Heart left ventricle (tissue), 16 donors: ENCODE measurements around the gene UQCC3. TPM values are rescaled to one million over a fixed set of nuclear protein-coding genes. Genes with fewer than 3 reads are reported as not detected.
A peak's percentile ranks its signal among the peaks of the same experiment; 100 is the strongest.

ENCODE experiments used
- ATAC-seq, 4 donors: fragments of 200-7000 bp; cut with Tn5 transposase; one replicate each; pipeline ENCODE4 v1.9.1; 2020 to 2022; ENCODE audit warnings: moderate library complexity in 4 of 4, mild to moderate bottlenecking in 3 of 4, moderate number of reproducible peaks in 1 of 4
- DNase-seq, 5 donors: peaks; one replicate each; pipeline ENCODE4 v3.0.0-alpha.2; 2020
- H3K27ac ChIP-seq, 12 donors: fragments of 200-600 bp; sonication (generic) in 4 of 12; one replicate each; pipeline versions ENCODE4 v1.5.0 to v1.8.0; 2016 to 2022; ENCODE audit warnings: mild to moderate bottlenecking in 2 of 12
- H3K27me3 ChIP-seq, 9 donors: fragments of 200-600 bp; sonication (generic) in 2 of 9; one replicate each; pipeline versions ENCODE4 v1.5.1 to v1.8.0; 2016 to 2022; ENCODE audit warnings: mild to moderate bottlenecking in 3 of 9
- H3K36me3 ChIP-seq, 9 donors: fragments of 200-600 bp; sonication (generic) in 2 of 9; one replicate each; pipeline versions ENCODE4 v1.5.0 to v1.8.0; 2018 to 2022; ENCODE audit warnings: mild to moderate bottlenecking in 2 of 9
- H3K4me1 ChIP-seq, 12 donors: fragments of 200-600 bp; sonication (generic) in 4 of 12; one replicate each; pipeline versions ENCODE4 v1.5.0 to v1.8.0; 2016 to 2022; ENCODE audit warnings: mild to moderate bottlenecking in 3 of 12
- H3K4me3 ChIP-seq, 12 donors: fragments of 200-600 bp; sonication (generic) in 4 of 12; one replicate each; pipeline versions ENCODE4 v1.5.0 to v1.8.0; 2017 to 2022; ENCODE audit warnings: mild to moderate bottlenecking in 9 of 12, moderate library complexity in 4 of 12
- H3K9me3 ChIP-seq, 12 donors: fragments of 200-600 bp; sonication (generic) in 4 of 12; one replicate each; pipeline versions ENCODE4 v1.5.0 to v1.8.0; 2016 to 2022; ENCODE audit warnings: mild to moderate bottlenecking in 1 of 12
- CTCF ChIP-seq, 12 donors: fragments of 200-600 bp; sonication (generic) in 4 of 12; IDR thresholded peaks; one replicate each; pipeline versions ENCODE4 v1.5.0 to v1.8.0; 2018 to 2022; ENCODE audit warnings: antibody characterized with exemption in 12 of 12, mild to moderate bottlenecking in 5 of 12
- POLR2A ChIP-seq, 2 donors: fragments of 450-650 bp; IDR thresholded peaks; one replicate each; pipeline ENCODE4 v1.6.1; 2017; ENCODE audit warnings: antibody characterized with exemption in 2 of 2, mild to moderate bottlenecking in 2 of 2, moderate library complexity in 2 of 2
- WGBS, 4 donors: extraction: QIAGEN DNeasy Blood & Tissue Kit in 2 of 4; methylation state at CpG; one replicate each; pipeline versions ENCODE4 v1.1.5 to v1.1.7; 2013 to 2018; 5-methylcytosine and 5-hydroxymethylcytosine counted together
- intact Hi-C, 10 donors: fragments of 100-400 bp; cut with DNase I; formaldehyde crosslinking; loops; one replicate each; pipeline versions ENCODE4 v1.11.1 to v1.14.2; 2022
- polyA plus RNA-seq, 2 donors: library from polyadenylated mRNA; stranded (reverse); fragments of 200-250 nt; gene quantifications; one replicate each; pipeline ENCODE4 v1.2.3, GENCODE V29; 2013
- total RNA-seq, 9 donors: library from RNA; depleted of rRNA in 2 of 9; stranded (reverse); fragments of >200 nt in 2 of 9; fragmentation: NEBNext Ultra II Directional in 3 of 9; extraction: Animal tissue kit (Norgen Biotek cat#: 25700) in 3 of 9; gene quantifications; one replicate each; pipeline versions ENCODE4 v1.1.0 to v1.2.4, GENCODE V29; 2016 to 2023
- donor health status: ischemic (EF 13 %, LVEDD 7.1; RV severe dilation, severe dysfunction).
- donor health status: healthy with polysubstance abuse.
- donor health status: DM: no; HTN: yes; CAD: no.
- donor health status: DM: no; HTN: no; CAD: no.
- donor health status: ischemic (EF 25% LVEDD 6.9; RV normal size, moderate dysfunction).
- donor health status: ischemic (EF 25% LVEDD 5.7; RV mildly dilated, moderate dysfunction).
- donor health status: healthy.
- donor health status: DM: yes; HTN: yes; CAD: no.
- donor health status: ischemic (EF 35%, LVEDD 5.7; RV mildly dilated, moderate dysfunction).
- donor health status: nonischemic (EF 11% LVEDD 7.7; RV severe dilation, severe dysfunction).
- donor health status: DM: yes; HTN: yes; CAD: no.
- donor health status: PGD.
- donor health status: ischemic (EF 29% LVEDD 5.4; RV normal size, mild dysfunction).
- donor health status: nonischemic (EF 23%, LVEDD 6.1; RV moderate dilation, normal function).

The UQCC3 gene
- total and polyA plus RNA-seq, 11 donors: 5.3 to 15.8 (median 6.1) TPM

GRCh38 chr11:62712861-62713260 lies 41.4 kb downstream of the UQCC3 start:
- intact Hi-C loops: no loop called here
- 57 to 79% (median 65%) methylated on average over 3 of the region's 3 CpGs for WGBS, 4 donors
- peak overlapping the region in 11 of 12 donors; percentile 32 to 80 (median 62) for H3K27ac ChIP-seq

GRCh38 chr11:62713343-62713742 lies 41.9 kb downstream of the UQCC3 start:
- no peak for TF ChIP-seq POLR2A (IDR thresholded peaks at IDR 0.05)
- TF ChIP-seq CTCF (IDR thresholded peaks at IDR 0.05): no peak
- Histone ChIP-seq H3K36me3 (peaks cover 9 to 83% (median 80%) of the 10 kb centered on the region in 9 donors), H3K4me3 (no peak overlapping the region), H3K27me3 (no peaks in the 10 kb centered on the region), H3K9me3 (no peaks in the 10 kb centered on the region), H3K4me1 (peaks cover 0 to 44% (median 28%) of the 10 kb centered on the region in 12 donors), H3K27ac (peak overlapping the region; percentile 1 to 80 (median 62))
- DNase-seq: peak in 1 of 5 donors; percentile 35
- 52 to 64% (median 59%) methylated on average over 2 of the region's 2 CpGs for WGBS, 4 donors
- intact Hi-C loops: no loop called here
- no peak for ATAC-seq

More at GRCh38 chr11:62712861-62713260, 41.4 kb downstream of the UQCC3 start:
- ATAC-seq: no peak
- H3K27me3 ChIP-seq: no peaks in the 10 kb centered on the region
- DNase-seq: no peak
- no peak overlapping the region for H3K4me3 ChIP-seq
- peaks cover 0 to 48% (median 31%) of the 10 kb centered on the region in 12 donors for H3K4me1 ChIP-seq
- H3K9me3 ChIP-seq: no peaks in the 10 kb centered on the region
- peaks cover 9 to 78% (median 75%) of the 10 kb centered on the region in 9 donors for H3K36me3 ChIP-seq
- no peak for TF ChIP-seq CTCF (IDR thresholded peaks at IDR 0.05)
- TF ChIP-seq POLR2A (IDR thresholded peaks at IDR 0.05): no peak

- DNase-seq: no peak
- intact Hi-C loops: no loop called here
- H3K36me3 ChIP-seq: peaks cover 13 to 100% (median 98%) of the 10 kb centered on the region in 9 donors
- no peak overlapping the region for H3K27ac ChIP-seq
- H3K27me3 ChIP-seq: no peaks in the 10 kb centered on the region
- no peak overlapping the region for H3K4me3 ChIP-seq
- no peaks in the 10 kb centered on the region for H3K9me3 ChIP-seq
- no peak for ATAC-seq
- no peak for TF ChIP-seq CTCF (IDR thresholded peaks at IDR 0.05)
- no peak for TF ChIP-seq POLR2A (IDR thresholded peaks at IDR 0.05)
- peaks cover 0 to 28% (median 14%) of the 10 kb centered on the region in 12 donors for H3K4me1 ChIP-seq
- WGBS, 4 donors: 90 to 93% (median 91%) methylated on average over 24 of the region's 24 CpGs
These were observed 44.0 kb downstream of the UQCC3 start for GRCh38 chr11:62715150-62716130.

GRCh38 chr11:62716206-62716605 lies 44.7 kb downstream of the UQCC3 start:
- H3K36me3 ChIP-seq: peaks cover 13 to 100% (median 98%) of the 10 kb centered on the region in 9 donors
- ATAC-seq (no peak), DNase-seq (no peak)
- no peaks in the 10 kb centered on the region for H3K27me3 ChIP-seq
- intact Hi-C loops: no loop called here
- peaks cover 0 to 26% (median 11%) of the 10 kb centered on the region in 12 donors for H3K4me1 ChIP-seq
- H3K9me3 ChIP-seq: no peaks in the 10 kb centered on the region
- WGBS, 4 donors: 87 to 91% (median 90%) methylated on average over 5 of the region's 5 CpGs
- no peak overlapping the region for H3K27ac ChIP-seq
- no peak overlapping the region for H3K4me3 ChIP-seq
- no peak for TF ChIP-seq POLR2A (IDR thresholded peaks at IDR 0.05)
- no peak for TF ChIP-seq CTCF (IDR thresholded peaks at IDR 0.05)
